ENCODE measurements around the gene TUBB1.

GRCh38 chr20:59030911-59031563, 11.8 kb downstream of the TUBB1 start:
- TF ChIP-seq CTCF (IDR thresholded peaks at IDR 0.05) (no peak), POLR2A (IDR thresholded peaks at IDR 0.05) (no peak)
